ENCODE data around the gene AP1B1.

Gene AP1B1

GRCh38 chr22:29311464-29312217 is 76.7 kb downstream of the AP1B1 start:
- no peak for FAIRE-seq

DNA sequence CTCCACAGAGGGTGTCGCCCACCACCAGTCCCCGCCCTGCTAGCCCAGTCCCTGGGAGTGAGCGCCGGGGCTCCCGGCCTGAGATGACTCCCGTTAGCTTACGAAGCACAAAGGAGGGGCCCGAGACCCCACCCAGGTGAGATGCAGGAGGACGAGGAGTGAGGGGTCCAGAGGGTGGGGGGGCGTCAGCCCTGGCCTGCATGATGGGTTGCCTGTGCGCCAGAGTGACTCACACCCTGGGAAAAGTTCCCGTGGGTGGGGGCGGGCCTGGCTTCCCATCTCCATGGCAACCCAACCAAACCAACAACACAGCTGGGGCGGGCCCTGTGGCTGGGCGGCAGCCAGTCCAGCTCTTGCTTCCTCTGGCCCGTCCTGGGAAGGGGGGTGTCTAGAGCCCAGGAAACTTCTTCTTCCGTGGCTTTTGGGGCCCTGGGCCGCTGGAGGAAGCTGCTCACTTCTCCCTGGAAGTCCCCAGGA is 77.5 kb downstream of the AP1B1 start:
- FAIRE-seq: no peak

DNA sequence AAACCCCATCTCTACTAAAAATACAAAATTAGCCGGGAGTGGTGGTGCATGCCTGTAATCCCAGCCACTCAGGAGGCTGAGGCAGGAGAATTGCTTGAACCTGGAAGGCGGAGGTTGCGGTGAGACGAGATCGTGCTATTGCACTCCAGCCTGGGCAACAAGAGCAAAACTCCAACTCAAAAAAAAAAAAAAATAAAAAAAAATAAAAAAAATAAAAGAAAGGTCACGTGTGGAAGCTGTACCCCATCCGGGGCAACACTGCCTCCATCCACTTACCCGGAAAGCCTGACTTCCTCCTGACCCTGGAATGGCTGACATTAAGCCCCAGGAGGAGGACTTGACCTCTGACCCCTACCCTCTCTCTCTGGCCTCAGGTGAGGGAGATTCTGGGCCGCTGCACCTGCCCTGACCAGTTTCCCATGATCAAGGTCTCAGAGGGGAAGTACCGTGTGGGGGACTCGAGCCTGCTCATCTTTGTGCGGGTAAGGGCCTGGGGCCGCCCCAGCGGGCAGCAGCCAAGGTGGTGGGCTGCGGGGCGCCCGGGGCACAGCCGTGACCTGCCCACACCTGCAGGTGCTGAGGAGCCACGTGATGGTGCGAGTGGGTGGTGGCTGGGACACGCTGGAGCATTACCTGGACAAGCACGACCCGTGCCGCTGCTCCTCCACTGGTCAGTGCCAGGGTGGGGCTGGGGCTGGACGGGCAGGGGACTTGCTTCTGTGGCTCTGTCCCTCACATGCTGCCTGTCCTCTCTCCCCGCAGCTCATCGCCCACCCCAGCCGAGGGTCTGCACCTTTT is 78.1 kb downstream of the AP1B1 start:
- FAIRE-seq: no peak

DNA sequence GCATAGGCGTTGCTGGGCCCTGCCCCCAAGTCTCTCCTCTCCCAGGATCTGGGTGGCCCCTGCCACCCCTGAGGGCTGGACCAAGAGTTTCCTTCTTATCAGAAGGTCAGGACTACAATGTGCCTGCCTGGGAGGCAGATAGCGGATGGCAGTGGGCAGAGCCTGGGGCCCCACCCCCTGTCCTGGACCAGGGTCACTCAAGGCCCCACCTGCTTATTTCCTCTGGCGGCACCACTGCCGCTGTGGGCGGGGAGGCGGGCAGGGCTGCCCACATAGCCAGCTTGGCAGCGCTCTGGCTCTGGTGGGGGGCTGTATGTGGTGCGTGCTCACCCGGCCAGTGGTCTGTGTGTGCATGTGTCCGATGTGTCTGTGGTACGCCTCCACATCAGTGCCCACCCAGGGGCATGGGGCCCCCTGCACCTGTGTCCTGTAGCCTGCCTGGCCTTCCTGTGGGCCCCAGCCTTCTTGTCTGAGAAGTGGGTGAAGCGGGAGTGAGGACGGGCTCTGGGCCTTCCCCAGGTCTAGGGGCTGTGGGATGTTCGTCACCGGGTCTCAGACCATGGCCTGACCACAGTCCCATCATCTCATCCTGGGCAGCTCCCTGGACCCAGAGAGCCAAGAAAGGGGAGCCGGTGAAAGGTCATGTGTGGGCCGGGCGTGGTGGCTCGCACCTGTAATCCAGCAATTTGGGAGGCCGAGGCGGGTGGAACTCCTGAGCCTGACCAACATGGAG is 78.9 kb downstream of the AP1B1 start:
- no peak for FAIRE-seq

DNA sequence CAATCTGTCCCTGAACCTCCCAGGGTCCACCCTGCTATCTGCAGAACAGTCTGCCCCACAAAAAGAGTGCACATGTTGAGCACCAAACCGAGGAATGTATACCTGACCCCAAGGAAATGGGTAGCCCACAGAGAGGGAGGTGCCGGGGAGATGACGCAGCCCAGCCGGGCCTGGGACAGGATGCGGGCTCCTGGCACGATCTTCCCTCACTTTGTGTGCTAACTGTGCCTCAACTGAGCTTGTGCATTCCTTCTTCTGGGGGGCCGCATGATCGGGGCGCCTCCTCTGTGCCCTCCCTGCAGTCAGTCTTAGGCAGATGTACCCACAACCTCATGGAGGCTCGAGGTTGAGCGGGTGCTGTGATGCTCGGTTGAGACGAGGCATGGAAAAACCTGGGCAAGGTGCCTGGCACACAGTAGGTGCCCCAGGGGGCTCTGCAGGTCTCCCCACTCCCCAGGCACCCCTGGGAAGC is 79.5 kb downstream of the AP1B1 start:
- FAIRE-seq: no peak

DNA sequence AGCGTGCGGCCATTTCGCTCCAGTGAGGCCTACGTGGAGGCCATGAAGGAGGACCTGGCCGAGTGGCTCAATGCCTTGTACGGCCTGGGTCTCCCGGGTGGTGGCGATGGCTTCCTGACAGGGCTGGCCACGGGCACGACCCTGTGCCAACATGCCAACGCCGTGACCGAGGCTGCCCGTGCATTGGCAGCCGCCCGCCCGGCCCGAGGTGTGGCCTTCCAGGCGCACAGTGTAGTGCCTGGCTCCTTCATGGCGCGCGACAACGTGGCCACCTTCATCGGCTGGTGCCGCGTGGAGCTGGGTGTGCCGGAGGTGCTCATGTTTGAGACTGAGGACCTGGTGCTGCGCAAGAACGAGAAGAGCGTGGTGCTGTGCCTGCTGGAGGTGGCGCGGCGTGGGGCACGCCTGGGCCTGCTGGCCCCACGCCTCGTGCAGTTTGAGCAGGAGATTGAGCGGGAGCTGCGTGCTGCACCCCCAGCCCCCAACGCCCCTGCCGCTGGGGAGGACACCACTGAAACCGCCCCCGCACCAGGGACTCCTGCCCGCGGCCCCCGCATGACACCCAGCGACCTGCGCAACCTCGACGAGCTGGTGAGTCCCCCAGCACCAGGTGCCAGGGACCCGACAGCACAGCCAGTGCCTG is 80.1 kb downstream of the AP1B1 start:
- FAIRE-seq: no peak

GRCh38 chr22:29307596-29308147 is 80.7 kb downstream of the AP1B1 start:
- FAIRE-seq: no peak

GRCh38 chr22:29306835-29307595 is 81.4 kb downstream of the AP1B1 start:
- no peak for FAIRE-seq

GRCh38 chr22:29306175-29306834 is 82.1 kb downstream of the AP1B1 start, which contains the start of gene GAS2L1:
TSS of gene GAS2L1 (plus strand) at chr22:29306650. CDS start at chr22:29308106, 1,456 bp downstream.
- no peak for FAIRE-seq

GRCh38 chr22:29305836-29306174 is 82.6 kb downstream of the AP1B1 start:
- FAIRE-seq: no peak

DNA sequence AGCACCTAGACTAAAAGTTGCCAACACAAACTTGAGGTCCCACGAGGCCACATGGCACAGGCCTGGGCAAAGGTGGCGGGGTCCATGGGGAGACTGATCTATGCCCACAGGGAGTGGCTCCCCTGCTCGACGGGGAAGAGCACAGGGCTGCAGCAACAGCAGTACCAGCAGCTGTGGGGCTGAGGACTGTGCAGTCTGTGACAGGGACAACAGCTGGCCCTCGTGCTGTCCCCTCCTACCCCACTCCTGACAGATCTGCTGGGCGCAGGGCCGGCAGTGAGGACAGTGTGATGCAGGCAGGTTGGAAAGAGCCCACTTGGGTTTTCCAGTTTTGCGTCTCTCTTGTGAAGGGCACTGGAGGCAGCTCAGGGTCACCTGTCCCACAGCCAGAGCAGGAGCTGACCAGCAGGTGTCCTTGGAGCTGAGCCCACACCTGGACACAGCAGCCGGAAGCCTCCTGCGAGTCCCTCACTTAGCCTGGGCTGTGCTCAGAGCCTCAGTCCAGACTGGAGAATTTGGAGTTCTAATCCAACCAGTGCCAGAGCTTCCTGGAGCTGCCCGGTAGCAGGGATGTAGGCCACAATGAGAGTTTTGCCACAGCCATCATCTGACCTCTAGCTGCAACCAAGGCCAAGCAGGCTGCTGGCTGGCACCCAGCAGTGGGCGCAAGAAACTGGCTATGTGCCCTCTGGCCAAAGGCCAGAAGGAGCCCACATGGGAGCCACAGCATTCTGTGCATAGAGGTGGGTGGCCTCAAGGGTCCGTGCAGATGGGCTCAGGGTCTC is 85.5 kb downstream of the AP1B1 start:
- no peak for FAIRE-seq

DNA sequence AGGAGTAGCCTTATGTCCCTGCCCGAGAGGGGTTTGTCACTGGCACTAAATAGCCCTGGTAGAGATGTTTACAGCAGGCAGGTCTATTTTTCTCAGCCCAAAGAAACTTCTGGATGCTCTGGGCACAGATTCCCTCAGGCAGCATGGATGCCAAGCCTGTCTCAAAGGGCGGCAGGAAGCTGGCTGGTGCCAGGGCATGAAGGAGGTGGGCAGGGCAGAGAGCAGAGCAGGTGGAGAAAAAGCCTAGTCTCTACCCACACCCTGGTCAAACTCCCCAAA is 86.0 kb downstream of the AP1B1 start:
- FAIRE-seq: no peak

GRCh38 chr22:29301716-29302401 is 86.5 kb downstream of the AP1B1 start:
- FAIRE-seq: no peak

GRCh38 chr22:29300807-29301601 is 87.4 kb downstream of the AP1B1 start:
- no peak for FAIRE-seq

DNA sequence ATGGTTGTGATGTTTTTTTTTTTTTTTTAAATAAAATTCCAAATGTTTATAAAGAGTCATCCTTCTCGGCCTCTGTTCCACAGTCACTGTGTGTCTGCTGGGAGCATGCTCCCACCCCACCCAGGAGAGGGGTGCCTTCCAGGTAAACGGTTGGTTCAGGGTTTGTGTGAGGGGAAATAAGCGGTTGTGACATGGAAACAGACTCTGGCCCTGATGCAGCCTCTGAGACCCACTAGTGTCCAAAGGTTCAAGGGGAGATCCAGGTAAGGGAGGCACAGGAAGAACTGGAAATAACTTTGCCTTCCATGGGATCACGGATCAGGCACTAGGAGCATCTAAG is 87.9 kb downstream of the AP1B1 start:
- FAIRE-seq: no peak

GRCh38 chr22:29299136-29299900 is 89.1 kb downstream of the AP1B1 start:
- no peak for FAIRE-seq

GRCh38 chr22:29298641-29299040 is 89.7 kb downstream of the AP1B1 start:
- FAIRE-seq: no peak

GRCh38 chr22:29292379-29292778 is 96.0 kb downstream of the AP1B1 start:
- FAIRE-seq: no peak

Data from TTC549 (cell line).